IMR-90 (cell line): ENCODE data around the gene TIMM50. TPM values are rescaled to one million over a fixed set of nuclear protein-coding genes. Genes with fewer than 3 reads are reported as not detected.

ENCODE experiments used
- ATAC-seq: fragments of 200-7000 bp; cut with Tn5 transposase; 2 replicates; pipeline ENCODE4 v1.9.1; 2020; ENCODE audit warnings: low read depth, mild to moderate bottlenecking, moderate library complexity
- BruUV-seq: library from RNA; stranded (reverse); fragments of 400-500 nt; replicated peaks from 2 replicates; lab custom pipeline; 2021; lab: Mats Ljungman, UMichigan
- CTCF ChIA-PET: fragments of 300-600 bp; formaldehyde crosslinking; extraction: SDS; loops from one replicate; lab custom pipeline; 2021; ENCODE audit warnings: antibody characterized with exemption; lab: Yijun Ruan, JAX
- POLR2A ChIA-PET: fragments of 300-600 bp; sonication (Branson Sonifier 250); formaldehyde crosslinking; loops from one replicate; lab custom pipeline; 2022; ENCODE audit warnings: antibody characterized with exemption; ENCODE audit not compliant: unreplicated experiment; lab: Charles Lee
- DNase-seq: peaks from one replicate; pipeline ENCODE4 v3.0.0; 2013
- H2AFZ ChIP-seq: replicated peaks from 2 replicates; pipeline ENCODE3; 2013; ENCODE audit warnings: low read length, mild to moderate bottlenecking; ENCODE audit not compliant: poor library complexity
- H2AK5ac ChIP-seq: 2 replicates; pipeline ENCODE4 v1.6.1; 2013; ENCODE audit warnings: low read depth, low read length, inconsistent platforms
- H2AK9ac ChIP-seq: replicated peaks from 2 replicates; pipeline ENCODE3; 2013; ENCODE audit warnings: mild to moderate bottlenecking, low read depth, low read length, moderate library complexity; ENCODE audit not compliant: poor library complexity
- H2BK120ac ChIP-seq: 2 replicates; pipeline ENCODE4 v1.6.1; 2013; ENCODE audit warnings: low read depth, low read length, inconsistent platforms
- H2BK15ac ChIP-seq: 3 replicates; pipeline ENCODE4 v1.6.1; 2013; ENCODE audit warnings: low read depth, low read length, inconsistent platforms
- H2BK20ac ChIP-seq: 2 replicates; pipeline ENCODE4 v1.6.1; 2013; ENCODE audit warnings: low read depth, mild to moderate bottlenecking, inconsistent platforms, low read length, moderate library complexity
- H2BK5ac ChIP-seq: 2 replicates; pipeline ENCODE4 v1.6.1; 2013; ENCODE audit warnings: mild to moderate bottlenecking, low read depth, low read length, inconsistent platforms; ENCODE audit not compliant: poor library complexity, severe bottlenecking
- H3K14ac ChIP-seq: replicated peaks from 2 replicates; pipeline ENCODE4 v1.6.1; 2013; ENCODE audit warnings: low read depth, low read length, inconsistent platforms
- H3K18ac ChIP-seq: 2 replicates; pipeline ENCODE4 v1.6.1; 2013; ENCODE audit warnings: low read depth, low read length, control low read depth
- H3K23ac ChIP-seq: 2 replicates; pipeline ENCODE4 v1.6.1; 2013; ENCODE audit warnings: low read depth, low read length, inconsistent platforms
- H3K27ac ChIP-seq: 2 replicates; pipeline ENCODE4 v1.5.1; 2013; ENCODE audit warnings: mild to moderate bottlenecking, control low read depth, low read length; ENCODE audit not compliant: insufficient read depth
- H3K27me3 ChIP-seq: 2 replicates; pipeline ENCODE4 v1.6.1; 2013; ENCODE audit warnings: low read length; ENCODE audit not compliant: control insufficient read depth, insufficient read depth
- H3K36me3 ChIP-seq: 2 replicates; pipeline ENCODE4 v1.6.1; 2013; ENCODE audit warnings: low read length, mixed read lengths; ENCODE audit not compliant: control insufficient read depth, insufficient read depth
- H3K4ac ChIP-seq: 2 replicates; pipeline ENCODE4 v1.6.1; 2013; ENCODE audit warnings: low read depth, low read length, inconsistent platforms
- H3K4me1 ChIP-seq: 2 replicates; pipeline ENCODE4 v1.6.1; 2013; ENCODE audit warnings: low read length, mixed read lengths; ENCODE audit not compliant: control insufficient read depth, insufficient read depth
- H3K4me2 ChIP-seq: 2 replicates; pipeline ENCODE4 v1.6.1; 2013; ENCODE audit warnings: low read depth, mild to moderate bottlenecking, control low read depth, low read length, moderate library complexity
- H3K4me3 ChIP-seq: 2 replicates; pipeline ENCODE4 v1.5.1; 2013; ENCODE audit warnings: low read depth, mild to moderate bottlenecking, control low read depth, low read length, moderate library complexity; ENCODE audit not compliant: insufficient read depth
- H3K56ac ChIP-seq: 2 replicates; pipeline ENCODE4 v1.6.1; 2013; ENCODE audit warnings: low read length, inconsistent platforms; ENCODE audit not compliant: insufficient read depth; ENCODE audit errors: extremely low read depth
- H3K79me1 ChIP-seq, 2 experiments: 2 replicates each; pipeline ENCODE4 v1.6.1; 2013; ENCODE audit warnings: low read length in 2 of 2, inconsistent platforms in 1 of 2, low read depth in 1 of 2
- H3K9ac ChIP-seq: 2 replicates; pipeline ENCODE4 v1.6.1; 2013; ENCODE audit warnings: low read depth, low read length, control low read depth
- H3K9me1 ChIP-seq: 2 replicates; pipeline ENCODE4 v1.6.1; 2013; ENCODE audit warnings: low read length, inconsistent platforms; ENCODE audit not compliant: insufficient read depth
- H3K9me3 ChIP-seq: 2 replicates; pipeline ENCODE4 v1.6.1; 2013; ENCODE audit warnings: low read length; ENCODE audit not compliant: control insufficient read depth, insufficient read depth
- H4K20me1 ChIP-seq: 2 replicates; pipeline ENCODE4 v1.6.1; 2013; ENCODE audit warnings: low read length, inconsistent platforms; ENCODE audit not compliant: insufficient read depth
- H4K5ac ChIP-seq: 2 replicates; pipeline ENCODE4 v1.6.1; 2013; ENCODE audit warnings: mild to moderate bottlenecking, low read depth, low read length, control low read depth
- H4K8ac ChIP-seq, 2 experiments: 2 replicates each; pipeline ENCODE4 v1.6.1; 2013; ENCODE audit warnings: low read depth in 2 of 2, low read length in 2 of 2, control low read depth in 1 of 2, inconsistent platforms in 1 of 2
- H4K91ac ChIP-seq: 2 replicates; pipeline ENCODE4 v1.6.1; 2013; ENCODE audit warnings: low read depth, low read length, inconsistent platforms; ENCODE audit not compliant: insufficient read depth
- BHLHE40 ChIP-seq: fragments of 150-350 bp; IDR thresholded peaks from 2 replicates; pipeline ENCODE4 v1.6.1; 2016; ENCODE audit warnings: mild to moderate bottlenecking, low read depth, low read length
- CHD1 ChIP-seq: IDR thresholded peaks from 2 replicates; pipeline ENCODE4 v1.6.1; 2012; ENCODE audit warnings: low read depth, low read length, improper control_type of control experiment
- FOS ChIP-seq: fragments of 150-350 bp; IDR thresholded peaks from 2 replicates; pipeline ENCODE4 v1.6.1; 2016; ENCODE audit warnings: low read depth, low read length
- MAFK ChIP-seq: IDR thresholded peaks from 2 replicates; pipeline ENCODE4 v1.6.1; 2012; ENCODE audit warnings: low read depth, low read length, improper control_type of control experiment
- NFE2L2 ChIP-seq: fragments of 150-350 bp; IDR thresholded peaks from 2 replicates; pipeline ENCODE4 v1.6.1; 2016; ENCODE audit warnings: low read depth, mild to moderate bottlenecking, low read length
- RAD21 ChIP-seq: IDR thresholded peaks from 2 replicates; pipeline ENCODE4 v1.6.1; 2012; ENCODE audit warnings: low read length, improper control_type of control experiment
- RCOR1 ChIP-seq: IDR thresholded peaks from 2 replicates; pipeline ENCODE4 v1.6.1; 2012; ENCODE audit warnings: mild to moderate bottlenecking, low read length, improper control_type of control experiment; ENCODE audit not compliant: insufficient replicate concordance
- WGBS, 2 experiments: methylation state at CpG; one replicate each; pipeline versions ENCODE4 v1.1.5 to v1.1.7; 2013; ENCODE audit warnings: missing lambda C conversion rate in 2 of 2; ENCODE audit not compliant: insufficient read length in 1 of 2; ENCODE audit errors: extremely low coverage in 2 of 2; 5-methylcytosine and 5-hydroxymethylcytosine counted together
- dilution Hi-C: fragments of 300-500 bp; cut with HindIII; formaldehyde crosslinking; loops from one replicate; pipeline ENCODE4 v1.14.3; 2018; ENCODE audit warnings: low sequenced_read_pairs; ENCODE audit not compliant: unreplicated experiment
- in situ Hi-C: fragments of 300-500 bp; cut with MboI; formaldehyde crosslinking; loops from 3 replicates; pipeline ENCODE4 v1.14.3; 2019; ENCODE audit warnings: low sequenced_read_pairs, inconsistent platforms, mixed read lengths
- intact Hi-C: fragments of 100-400 bp; cut with micrococcal nuclease; formaldehyde crosslinking; loops from 2 replicates; pipeline ENCODE4 v1.10.0; 2022
- polyA plus RNA-seq, 3 experiments: library from polyadenylated mRNA; depleted of rRNA; stranded (reverse); fragments of >200 nt; gene quantifications; 2 replicates each; pipeline ENCODE4 v1.2.3, GENCODE V29; 2012; ENCODE audit warnings: low replicate concordance in 1 of 3
- total RNA-seq: library from RNA; depleted of rRNA; stranded (reverse); fragments of >200 nt; gene quantifications from 2 replicates; pipeline ENCODE4 v1.2.3, GENCODE V29; 2012
- TF ChIP-seq, protein P1 (sequence below): fragments of 150-350 bp; IDR thresholded peaks from 2 replicates; pipeline ENCODE4 v1.6.1; 2016; ENCODE audit warnings: low read depth, mild to moderate bottlenecking, low read length, moderate library complexity, borderline replicate concordance

The TIMM50 gene
- total and polyA plus RNA-seq, 2 of the 4 experiments (the other 2 are of a cell fraction), result 52.0 to 76.8 TPM

DNA sequence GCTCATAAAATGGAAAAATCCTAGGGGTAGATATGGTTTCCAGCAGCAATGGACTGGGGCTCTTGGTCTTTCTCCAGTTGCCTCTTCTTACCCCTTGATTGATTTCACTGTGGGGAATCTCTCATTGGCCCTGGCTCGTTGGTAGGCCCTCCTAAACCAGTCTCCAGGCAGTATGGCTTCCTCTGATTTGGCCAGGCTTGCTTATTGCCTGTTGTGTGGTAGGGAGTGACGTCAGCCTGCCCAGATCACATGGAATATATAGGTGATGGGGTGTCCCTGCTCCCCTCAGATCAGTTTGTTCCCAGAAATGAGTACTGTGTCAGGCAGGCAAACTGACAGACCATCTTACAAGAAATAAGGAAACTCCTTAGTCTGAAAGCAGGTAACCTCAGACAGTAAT, 28.6 kb downstream of the TIMM50 start:
- BruUV-seq, result no TSS peak
- no peak overlapping the region for H3K9ac ChIP-seq
- no peak overlapping the region for H2AK5ac ChIP-seq
- POLR2A ChIA-PET, result no interaction called here
- H2AFZ ChIP-seq, result no peak overlapping the region
- no peak overlapping the region for H2BK5ac ChIP-seq
- in situ Hi-C loops, result no loop called here
- ATAC-seq (no peak), DNase-seq (no peak)
- no CpG with 5 or more reads among the region's 2 CpGs for WGBS, 2 experiments
- H3K9me3 ChIP-seq, result peaks cover 5% of the 10 kb centered on the region
- CTCF ChIA-PET, result interaction anchor here (0.9 kb wide), 1 partner anchor 23 kb away, joined by 3 read pairs; the partner anchor contains the start of gene EID2B
- no peak overlapping the region for H2BK120ac ChIP-seq
- no peak overlapping the region for H3K27ac ChIP-seq
- H2BK15ac ChIP-seq, result no peak overlapping the region
- H3K27me3 ChIP-seq, result peaks cover 35% of the 10 kb centered on the region
- no peak overlapping the region for H3K4me3 ChIP-seq
- no peak overlapping the region for H3K56ac ChIP-seq
- H3K79me1 ChIP-seq, result no peaks in the 10 kb centered on the region
- peaks cover 3% of the 10 kb centered on the region; the same call in 1 of the 2 replicates for H3K9me1 ChIP-seq
- dilution Hi-C loops, result no loop called here
- no peaks in the 10 kb centered on the region for H3K36me3 ChIP-seq
- H2BK20ac ChIP-seq, result no peak overlapping the region
- no peaks in the 10 kb centered on the region for H3K4me1 ChIP-seq
- H2AK9ac ChIP-seq, result no peak overlapping the region
- H4K20me1 ChIP-seq, result no peaks in the 10 kb centered on the region
- H3K18ac ChIP-seq, result no peak overlapping the region
- TF ChIP-seq BHLHE40 (no peak), FOS (no peak), MAFK (no peak), CHD1 (no peak), RAD21 (no peak), NFE2L2 (no peak), RCOR1 (no peak)
- TF ChIP-seq, protein P1, sequence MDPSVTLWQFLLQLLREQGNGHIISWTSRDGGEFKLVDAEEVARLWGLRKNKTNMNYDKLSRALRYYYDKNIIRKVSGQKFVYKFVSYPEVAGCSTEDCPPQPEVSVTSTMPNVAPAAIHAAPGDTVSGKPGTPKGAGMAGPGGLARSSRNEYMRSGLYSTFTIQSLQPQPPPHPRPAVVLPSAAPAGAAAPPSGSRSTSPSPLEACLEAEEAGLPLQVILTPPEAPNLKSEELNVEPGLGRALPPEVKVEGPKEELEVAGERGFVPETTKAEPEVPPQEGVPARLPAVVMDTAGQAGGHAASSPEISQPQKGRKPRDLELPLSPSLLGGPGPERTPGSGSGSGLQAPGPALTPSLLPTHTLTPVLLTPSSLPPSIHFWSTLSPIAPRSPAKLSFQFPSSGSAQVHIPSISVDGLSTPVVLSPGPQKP, result no peak
- no peak overlapping the region for H4K5ac ChIP-seq
- H4K8ac ChIP-seq, result no peak overlapping the region
- no peak overlapping the region for H3K4me2 ChIP-seq
- no peak overlapping the region for H3K23ac ChIP-seq
- H3K4ac ChIP-seq, result no peak overlapping the region
- intact Hi-C loops, result no loop called here
- H4K91ac ChIP-seq, result no peak overlapping the region
- H3K14ac ChIP-seq, result no peak overlapping the region
